Effector memory CD4-positive, alpha-beta T cell (primary cell): ENCODE data around the gene KIFC1.
"Not testable (repeated sequence)": the region's sequence is repeated elsewhere in the genome, so short reads cannot be mapped to it uniquely, and the experiment has no call there.

Source experiments
- DNase-seq, 3 donors: peaks; one replicate each; pipeline ENCODE4 v3.0.0-alpha.2; 2020
- H3K27ac ChIP-seq: 2 replicates; pipeline ENCODE4 v1.7.0; 2013; ENCODE audit warnings: mild to moderate bottlenecking, low read length, moderate library complexity; ENCODE audit not compliant: insufficient read depth, poor library complexity, severe bottlenecking
- H3K27me3 ChIP-seq: replicated peaks from 2 replicates; pipeline ENCODE4 v1.7.0; 2013; ENCODE audit warnings: mild to moderate bottlenecking, low read length; ENCODE audit not compliant: insufficient read depth, control insufficient read depth, poor library complexity, severe bottlenecking
- H3K36me3 ChIP-seq: 2 replicates; pipeline ENCODE4 v1.7.0; 2013; ENCODE audit warnings: mild to moderate bottlenecking, low read length, moderate library complexity; ENCODE audit not compliant: control insufficient read depth, insufficient read depth
- H3K4me1 ChIP-seq: 2 replicates; pipeline ENCODE4 v1.7.0; 2013; ENCODE audit warnings: low read length, mild to moderate bottlenecking; ENCODE audit not compliant: control insufficient read depth, insufficient read depth, poor library complexity, severe bottlenecking
- H3K4me3 ChIP-seq: 2 replicates; pipeline ENCODE4 v1.7.0; 2013; ENCODE audit warnings: low read length, low read depth, mild to moderate bottlenecking; ENCODE audit not compliant: insufficient read depth, poor library complexity, severe bottlenecking
- H3K9me3 ChIP-seq: 2 replicates; pipeline ENCODE4 v1.7.0; 2013; ENCODE audit warnings: mild to moderate bottlenecking, low read length, moderate library complexity; ENCODE audit not compliant: control insufficient read depth

KIFC1 gene

GRCh38 chr6:33357160-33357871 lies 34.3 kb upstream of the KIFC1 start:
- not testable (repeated sequence) for DNase-seq, H3K4me1 ChIP-seq, H3K4me3 ChIP-seq, H3K27me3 ChIP-seq, H3K27ac ChIP-seq, H3K9me3 ChIP-seq, H3K36me3 ChIP-seq

- no peak for DNase-seq
- H3K27ac ChIP-seq: no peak overlapping the region
- H3K36me3 ChIP-seq: no peaks in the 10 kb centered on the region
- no peaks in the 10 kb centered on the region for H3K4me1 ChIP-seq
- H3K27me3 ChIP-seq: no peaks in the 10 kb centered on the region
- H3K9me3 ChIP-seq: no peaks in the 10 kb centered on the region
- H3K4me3 ChIP-seq: no peak overlapping the region
Observed at GRCh38 chr6:33359331-33359730, 32.3 kb upstream of the KIFC1 start.

GRCh38 chr6:33363486-33363885 lies 28.1 kb upstream of the KIFC1 start:
- not testable (repeated sequence) for H3K9me3 ChIP-seq, H3K4me3 ChIP-seq, H3K27me3 ChIP-seq

GRCh38 chr6:33364475-33365205 lies 27.0 kb upstream of the KIFC1 start:
- not testable (repeated sequence) for H3K9me3 ChIP-seq, H3K36me3 ChIP-seq, H3K4me1 ChIP-seq, H3K4me3 ChIP-seq, H3K27me3 ChIP-seq, DNase-seq, H3K27ac ChIP-seq

More at GRCh38 chr6:33363486-33363885, 28.1 kb upstream of the KIFC1 start:
- H3K4me1 ChIP-seq, H3K36me3 ChIP-seq, DNase-seq, H3K27ac ChIP-seq: not testable (repeated sequence)

GRCh38 chr6:33365206-33365971 lies 26.2 kb upstream of the KIFC1 start:
- not testable (repeated sequence) for H3K9me3 ChIP-seq, H3K36me3 ChIP-seq, H3K27me3 ChIP-seq, H3K27ac ChIP-seq, H3K4me3 ChIP-seq, DNase-seq, H3K4me1 ChIP-seq

GRCh38 chr6:33367009-33367714 lies 24.5 kb upstream of the KIFC1 start:
- Histone ChIP-seq H3K27me3 (no peaks in the 10 kb centered on the region), H3K36me3 (no peaks in the 10 kb centered on the region), H3K4me3 (no peak overlapping the region), H3K4me1 (no peaks in the 10 kb centered on the region), H3K9me3 (no peaks in the 10 kb centered on the region), H3K27ac (no peak overlapping the region)
- no peak for DNase-seq

GRCh38 chr6:33367715-33368025 lies 24.0 kb upstream of the KIFC1 start:
- H3K27ac ChIP-seq, H3K9me3 ChIP-seq, H3K27me3 ChIP-seq, H3K4me1 ChIP-seq, H3K36me3 ChIP-seq, DNase-seq, H3K4me3 ChIP-seq: not testable (repeated sequence)

GRCh38 chr6:33371901-33372300 lies 19.7 kb upstream of the KIFC1 start:
- H3K9me3 ChIP-seq, H3K36me3 ChIP-seq, DNase-seq, H3K4me3 ChIP-seq, H3K4me1 ChIP-seq, H3K27me3 ChIP-seq, H3K27ac ChIP-seq: not testable (repeated sequence)

- Histone ChIP-seq H3K4me3 (no peak overlapping the region), H3K27me3 (no peaks in the 10 kb centered on the region), H3K9me3 (no peaks in the 10 kb centered on the region), H3K4me1 (peaks cover 3% of the 10 kb centered on the region), H3K27ac (no peak overlapping the region), H3K36me3 (no peaks in the 10 kb centered on the region)
- DNase-seq: no peak
Observed at GRCh38 chr6:33372526-33373123, 19.0 kb upstream of the KIFC1 start.
